Measurements from ENCODE around the gene ZPR1. TPM values are rescaled to one million over a fixed set of nuclear protein-coding genes. Genes with fewer than 3 reads are reported as not detected.
"Not testable (repeated sequence)": the region's sequence is repeated elsewhere in the genome, so short reads cannot be mapped to it uniquely, and the experiment has no call there.

Gene ZPR1, protein sequence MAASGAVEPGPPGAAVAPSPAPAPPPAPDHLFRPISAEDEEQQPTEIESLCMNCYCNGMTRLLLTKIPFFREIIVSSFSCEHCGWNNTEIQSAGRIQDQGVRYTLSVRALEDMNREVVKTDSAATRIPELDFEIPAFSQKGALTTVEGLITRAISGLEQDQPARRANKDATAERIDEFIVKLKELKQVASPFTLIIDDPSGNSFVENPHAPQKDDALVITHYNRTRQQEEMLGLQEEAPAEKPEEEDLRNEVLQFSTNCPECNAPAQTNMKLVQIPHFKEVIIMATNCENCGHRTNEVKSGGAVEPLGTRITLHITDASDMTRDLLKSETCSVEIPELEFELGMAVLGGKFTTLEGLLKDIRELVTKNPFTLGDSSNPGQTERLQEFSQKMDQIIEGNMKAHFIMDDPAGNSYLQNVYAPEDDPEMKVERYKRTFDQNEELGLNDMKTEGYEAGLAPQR
- 10 to 100 TPM; 89.9 TPM for total RNA-seq

DNA sequence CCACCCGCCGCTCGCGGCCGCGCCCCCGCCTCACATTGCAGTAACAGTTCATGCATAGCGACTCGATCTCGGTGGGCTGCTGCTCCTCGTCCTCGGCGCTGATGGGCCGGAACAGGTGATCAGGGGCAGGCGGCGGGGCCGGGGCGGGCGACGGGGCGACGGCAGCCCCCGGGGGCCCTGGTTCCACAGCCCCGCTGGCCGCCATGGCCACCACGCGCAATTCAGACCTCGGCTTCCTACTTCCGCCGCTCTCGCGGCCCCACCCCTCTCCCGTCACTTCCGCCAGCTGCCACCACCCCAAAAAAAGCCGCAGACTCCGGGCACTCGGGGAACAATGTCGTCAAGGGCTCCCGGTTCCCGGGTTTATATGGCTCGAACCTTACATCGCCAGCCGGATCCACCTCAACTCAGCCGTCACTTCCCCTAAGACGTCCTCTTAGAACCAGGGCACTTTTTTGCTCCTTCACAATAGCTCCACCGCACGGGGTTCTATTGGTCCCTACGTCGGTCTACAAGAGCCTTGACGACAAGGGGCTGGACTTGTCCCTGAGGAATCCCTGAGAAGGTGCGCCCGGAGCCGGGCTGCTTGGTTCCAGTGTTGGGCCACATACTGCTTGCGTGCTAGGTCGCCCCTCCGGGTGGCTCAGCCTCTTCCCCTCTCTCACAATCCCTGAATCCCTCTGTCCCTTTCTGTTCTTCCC, at the start of gene ZPR1:
TSS of gene ZPR1 (minus strand) at position 238 of the 701 bp plus-strand sequence. CDS start at position 205, 33 bp downstream.
- Mint-ChIP-seq H3K4me3 (peak within 1 kb of the TSS; percentile 83), H3K36me3 (ENCODE audit: low read depth) (peaks cover 42% of the 10 kb centered on the region), H3K9me3 (no peaks in the 10 kb centered on the region), H3K4me1 (ENCODE audit: low read depth) (peaks cover 44% of the 10 kb centered on the region), H3K27ac (peak within 1 kb of the TSS; percentile 91), H3K27me3 (no peaks in the 10 kb centered on the region)
- TF ChIP-seq, protein P1, sequence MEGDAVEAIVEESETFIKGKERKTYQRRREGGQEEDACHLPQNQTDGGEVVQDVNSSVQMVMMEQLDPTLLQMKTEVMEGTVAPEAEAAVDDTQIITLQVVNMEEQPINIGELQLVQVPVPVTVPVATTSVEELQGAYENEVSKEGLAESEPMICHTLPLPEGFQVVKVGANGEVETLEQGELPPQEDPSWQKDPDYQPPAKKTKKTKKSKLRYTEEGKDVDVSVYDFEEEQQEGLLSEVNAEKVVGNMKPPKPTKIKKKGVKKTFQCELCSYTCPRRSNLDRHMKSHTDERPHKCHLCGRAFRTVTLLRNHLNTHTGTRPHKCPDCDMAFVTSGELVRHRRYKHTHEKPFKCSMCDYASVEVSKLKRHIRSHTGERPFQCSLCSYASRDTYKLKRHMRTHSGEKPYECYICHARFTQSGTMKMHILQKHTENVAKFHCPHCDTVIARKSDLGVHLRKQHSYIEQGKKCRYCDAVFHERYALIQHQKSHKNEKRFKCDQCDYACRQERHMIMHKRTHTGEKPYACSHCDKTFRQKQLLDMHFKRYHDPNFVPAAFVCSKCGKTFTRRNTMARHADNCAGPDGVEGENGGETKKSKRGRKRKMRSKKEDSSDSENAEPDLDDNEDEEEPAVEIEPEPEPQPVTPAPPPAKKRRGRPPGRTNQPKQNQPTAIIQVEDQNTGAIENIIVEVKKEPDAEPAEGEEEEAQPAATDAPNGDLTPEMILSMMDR (IDR thresholded peaks at IDR 0.05) = no peak
- intact Hi-C loops (cut with micrococcal nuclease) = no loop called here
- DNase-seq (peak; percentile 87), ATAC-seq (peak; percentile 77)
- ChIA-PET CTCF (interaction anchor here (0.7 to 10.0 kb wide), 11 partner anchors 11 to 439 kb away, joined by 3 to 167 read pairs (median 6); partner anchors contain the start of gene APOA1), POLR2A (interaction anchor here (0.8 to 4.5 kb wide), 6 partner anchors 11 to 356 kb away, joined by 3 to 44 read pairs (median 6); partner anchors contain the start of genes BUD13 and PAFAH1B2)

DNA sequence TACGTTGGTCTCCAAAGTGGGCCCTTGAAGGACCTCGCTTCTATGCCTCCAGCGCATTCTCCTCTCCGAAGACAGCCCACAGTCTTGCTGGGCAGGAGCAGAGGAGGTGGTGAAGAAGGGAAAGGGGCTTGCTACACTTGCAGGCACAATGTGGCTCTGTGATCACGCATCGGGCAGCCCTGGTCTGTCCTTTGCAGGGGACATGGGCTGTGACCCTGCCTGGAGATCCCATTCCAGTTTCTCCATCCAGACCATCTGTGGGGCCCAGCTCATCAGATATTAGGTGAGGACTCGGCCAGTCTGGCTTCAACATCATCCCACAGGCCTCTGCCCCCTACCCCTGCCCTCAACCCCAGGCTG, 48.8 kb upstream of the ZPR1 start:
- no peak overlapping the region for H3K4me3 Mint-ChIP-seq
- TF ChIP-seq, protein P1 (IDR thresholded peaks at IDR 0.05) = no peak
- DNase-seq (no peak), ATAC-seq (no peak)
- intact Hi-C loops (cut with micrococcal nuclease) = loop anchor here (5.0 kb wide), 1 partner anchor 44 kb away; the partner anchor contains the start of gene APOA5
- ChIA-PET CTCF (interaction anchor here (1.0 to 4.3 kb wide), 36 partner anchors 9 to 391 kb away, joined by 3 to 167 read pairs (median 6); partner anchors contain the start of genes APOA4, APOA5 and ZPR1), POLR2A (interaction anchor here (1.0 to 2.1 kb wide), 7 partner anchors 10 to 65 kb away, joined by 3 to 17 read pairs (median 3); partner anchors contain the start of gene BUD13)
- no peaks in the 10 kb centered on the region for H3K27me3 Mint-ChIP-seq
- H3K27ac Mint-ChIP-seq = no peak overlapping the region
- no peaks in the 10 kb centered on the region for H3K9me3 Mint-ChIP-seq
- H3K4me1 Mint-ChIP-seq (ENCODE audit: low read depth) = peaks cover 4% of the 10 kb centered on the region
- no peaks in the 10 kb centered on the region for H3K36me3 Mint-ChIP-seq (ENCODE audit: low read depth)

DNA sequence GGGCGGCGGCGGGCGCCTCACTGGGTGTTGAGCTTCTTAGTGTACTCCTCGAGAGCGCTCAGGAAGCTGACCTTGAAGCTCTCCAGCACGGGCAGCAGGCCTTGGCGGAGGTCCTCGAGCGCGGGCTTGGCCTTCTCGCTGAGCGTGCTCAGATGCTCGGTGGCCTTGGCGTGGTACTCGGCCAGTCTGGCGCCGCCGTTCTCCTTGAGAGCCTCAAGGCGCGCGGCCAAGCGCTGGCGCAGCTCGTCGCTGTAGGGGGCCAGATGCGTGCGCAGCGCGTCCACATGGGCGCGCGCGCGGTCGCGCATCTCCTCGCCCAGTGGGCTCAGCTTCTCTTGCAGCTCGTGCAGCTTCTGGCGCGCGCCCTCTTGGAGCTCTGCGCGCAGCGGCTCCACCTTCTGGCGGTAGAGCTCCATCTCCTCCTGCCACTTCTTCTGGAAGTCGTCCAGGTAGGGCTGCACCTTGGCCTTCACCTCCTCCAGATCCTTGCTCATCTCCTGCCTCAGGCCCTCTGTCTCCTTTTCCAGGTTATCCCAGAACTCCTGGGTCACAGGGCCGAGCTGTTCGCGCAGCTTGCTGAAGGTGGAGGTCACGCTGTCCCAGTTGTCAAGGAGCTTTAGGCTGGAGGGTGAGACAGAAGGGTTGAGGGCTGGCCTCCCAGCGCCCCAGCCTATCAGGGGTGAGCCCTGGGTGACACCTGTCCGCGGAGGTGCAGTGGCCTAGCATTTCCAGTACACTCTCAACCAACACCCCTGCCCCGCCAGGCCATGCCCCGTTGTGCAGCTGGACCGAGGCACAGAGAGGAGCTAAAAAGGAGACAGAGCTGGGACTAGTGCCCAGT, 48.2 kb upstream of the ZPR1 start:
- TF ChIP-seq, protein P1 (IDR thresholded peaks at IDR 0.05) = peak; percentile 65
- Mint-ChIP-seq H3K27ac (peak overlapping the region; percentile 34), H3K4me3 (peak overlapping the region; percentile 72), H3K27me3 (no peaks in the 10 kb centered on the region), H3K4me1 (ENCODE audit: low read depth) (peaks cover 4% of the 10 kb centered on the region), H3K9me3 (no peaks in the 10 kb centered on the region), H3K36me3 (ENCODE audit: low read depth) (no peaks in the 10 kb centered on the region)
- intact Hi-C loops (cut with micrococcal nuclease) = loop anchor here (5.0 kb wide), 1 partner anchor 44 kb away; the partner anchor contains the start of gene APOA5
- ChIA-PET CTCF (interaction anchor here (0.6 to 4.3 kb wide), 55 partner anchors 9 to 1724 kb away, joined by 3 to 167 read pairs (median 5); partner anchors contain the start of genes APOA4, APOA5, BUD13 and ZPR1), POLR2A (interaction anchor here (0.7 to 2.1 kb wide), 15 partner anchors 10 to 337 kb away, joined by 3 to 17 read pairs (median 3); partner anchors contain the start of genes BUD13 and ZPR1)
- ATAC-seq (peak; percentile 97), DNase-seq (peak; percentile 89)

DNA sequence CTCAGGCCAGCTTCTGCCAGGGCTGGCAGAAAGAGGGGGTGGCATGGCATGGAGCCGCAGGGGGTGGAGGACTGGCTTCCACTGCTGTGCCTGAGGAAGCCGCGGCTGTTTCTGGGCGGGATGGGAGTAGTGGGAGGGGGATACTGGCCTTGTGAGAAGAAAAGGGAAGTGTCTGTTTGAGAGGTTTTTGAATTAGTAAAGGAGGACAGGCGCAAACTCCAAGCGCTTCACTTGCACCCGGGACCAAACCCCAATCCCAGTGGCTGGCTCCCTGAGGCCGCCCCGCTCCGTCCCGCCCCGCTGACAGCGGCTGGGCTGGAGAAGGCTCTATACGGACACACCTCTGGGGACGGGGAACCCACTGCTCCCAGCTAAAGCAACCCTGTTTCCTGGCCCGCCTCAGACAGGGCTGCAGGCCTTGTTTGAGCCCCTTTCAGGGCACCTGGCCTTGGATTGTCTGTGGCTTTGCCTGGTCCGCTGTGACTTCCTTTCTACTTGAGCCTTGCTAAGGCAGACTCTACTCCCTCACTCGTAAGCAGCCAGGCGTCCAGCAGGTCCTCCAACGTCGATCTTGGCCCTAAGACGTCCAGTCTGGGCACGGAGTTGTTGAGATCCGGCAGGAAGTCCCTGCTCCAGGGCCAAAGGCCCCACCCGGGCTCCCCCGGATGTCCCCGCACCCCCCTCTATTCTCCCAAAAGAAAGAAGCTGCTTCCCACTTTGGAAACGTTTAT, 47.4 kb upstream of the ZPR1 start:
- TF ChIP-seq, protein P1 (IDR thresholded peaks at IDR 0.05) = no peak
- H3K4me3 Mint-ChIP-seq = peak overlapping the region; percentile 72
- H3K4me1 Mint-ChIP-seq (ENCODE audit: low read depth) = peaks cover 4% of the 10 kb centered on the region
- intact Hi-C loops (cut with micrococcal nuclease) = loop anchor here (5.0 kb wide), 1 partner anchor 43 kb away; the partner anchor contains the start of gene APOA5
- ChIA-PET CTCF (interaction anchor here (0.6 to 4.3 kb wide), 54 partner anchors 8 to 1724 kb away, joined by 3 to 167 read pairs (median 5); partner anchors contain the start of genes APOA4, APOA5, BUD13 and ZPR1), POLR2A (interaction anchor here (0.7 to 2.1 kb wide), 12 partner anchors 10 to 338 kb away, joined by 3 to 17 read pairs (median 3); partner anchors contain the start of genes BUD13 and ZPR1)
- H3K27me3 Mint-ChIP-seq = no peaks in the 10 kb centered on the region
- ATAC-seq = no peak
- DNase-seq = peak; percentile 7
- no peak overlapping the region for H3K27ac Mint-ChIP-seq
- no peaks in the 10 kb centered on the region for H3K36me3 Mint-ChIP-seq (ENCODE audit: low read depth)
- no peaks in the 10 kb centered on the region for H3K9me3 Mint-ChIP-seq

DNA sequence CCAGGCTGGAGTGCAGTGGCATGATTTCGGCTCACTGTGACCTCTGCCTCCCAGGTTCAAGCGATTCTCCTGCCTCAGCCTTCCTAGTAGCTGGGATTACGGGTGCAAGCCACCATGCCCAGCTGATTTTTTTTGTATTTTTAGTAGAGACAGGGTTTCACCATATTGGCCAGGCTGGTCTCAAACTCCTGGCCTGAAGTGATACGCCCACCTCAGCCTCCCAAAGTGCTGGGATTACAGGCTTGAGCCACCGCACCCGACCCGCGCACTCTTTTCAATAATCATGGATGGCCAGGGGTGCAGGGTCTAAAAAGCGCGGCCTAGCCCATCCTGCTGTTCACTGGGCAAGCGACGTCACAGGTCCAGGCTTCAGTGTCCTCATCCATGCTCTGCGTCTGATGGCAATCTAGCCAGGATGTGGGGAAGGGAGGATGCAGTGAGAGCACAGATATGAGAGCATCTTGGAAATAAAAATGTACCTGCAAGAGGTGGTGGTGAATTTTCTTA, 46.8 kb upstream of the ZPR1 start:
- not testable (repeated sequence) for H3K4me1 Mint-ChIP-seq (ENCODE audit: low read depth); DNase-seq; H3K27ac Mint-ChIP-seq; H3K9me3 Mint-ChIP-seq; H3K36me3 Mint-ChIP-seq (ENCODE audit: low read depth); H3K27me3 Mint-ChIP-seq; ATAC-seq
- CTCF ChIA-PET = interaction anchor here (1.8 to 4.3 kb wide), 5 partner anchors 18 to 392 kb away, joined by 5 to 167 read pairs (median 14); partner anchors contain the start of genes APOA5 and ZPR1
- intact Hi-C loops (cut with micrococcal nuclease) = loop anchor here (5.0 kb wide), 1 partner anchor 42 kb away; the partner anchor contains the start of gene APOA5
- peak overlapping the region; percentile 72 for H3K4me3 Mint-ChIP-seq
- POLR2A ChIA-PET = interaction anchor here (1.8 kb wide), 1 partner anchor 63 kb away, joined by 7 read pairs; no protein-coding TSS in a partner anchor
